SK-MEL-5 (cell line): ENCODE results near the gene SPTA1. TPM values are rescaled to one million over a fixed set of nuclear protein-coding genes. Genes with fewer than 3 reads are reported as not detected.

ENCODE experiments used
- DNase-seq: peaks from one replicate; pipeline ENCODE4 v3.0.0-alpha.2; 2016; ENCODE audit warnings: low read depth, low spot score
- in situ Hi-C: cut with HindIII; loops from 2 replicates; pipeline ENCODE4 v1.10.0; 2016; ENCODE audit warnings: low sequenced_read_pairs, high pct_unique_total_duplicates, low pct_unique_long_range_greater_than_20kb
- total RNA-seq: library from RNA; depleted of rRNA; stranded (reverse); fragments of >200 nt; shearing (Covaris generic); gene quantifications from 2 replicates; pipeline ENCODE4 v1.2.3, GENCODE V29; 2014; rRNA removed

Gene SPTA1
- total RNA-seq, 1 experiment from 2014 or later, result not detected

DNA sequence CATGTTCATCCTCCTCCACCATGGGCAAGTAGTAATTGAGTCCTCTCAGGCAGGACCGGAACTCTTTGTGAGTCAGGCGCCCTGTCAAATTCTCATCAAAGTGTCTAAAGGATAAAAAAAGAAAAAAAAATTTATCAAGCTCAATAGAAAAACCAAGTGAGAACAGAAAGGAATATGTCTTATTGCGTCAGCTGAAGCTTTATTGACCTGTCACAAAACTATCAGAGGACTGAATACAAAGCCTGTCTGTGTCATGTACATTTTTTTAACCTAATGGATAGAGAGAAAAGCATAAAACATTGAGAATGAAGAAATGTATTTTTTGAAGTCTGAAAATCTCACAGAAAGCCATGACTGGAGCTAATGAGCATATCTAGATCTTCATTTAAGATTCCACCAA lies 72.8 kb downstream of the SPTA1 start:
- in situ Hi-C loops, result no loop called here
- no peak for DNase-seq

- in situ Hi-C loops, result no loop called here
- no peak for DNase-seq
Observed at GRCh38 chr1:158611916-158612315, 74.6 kb downstream of the SPTA1 start.

GRCh38 chr1:158607296-158607695 lies 79.2 kb downstream of the SPTA1 start:
- in situ Hi-C loops, result no loop called here
- no peak for DNase-seq

DNA sequence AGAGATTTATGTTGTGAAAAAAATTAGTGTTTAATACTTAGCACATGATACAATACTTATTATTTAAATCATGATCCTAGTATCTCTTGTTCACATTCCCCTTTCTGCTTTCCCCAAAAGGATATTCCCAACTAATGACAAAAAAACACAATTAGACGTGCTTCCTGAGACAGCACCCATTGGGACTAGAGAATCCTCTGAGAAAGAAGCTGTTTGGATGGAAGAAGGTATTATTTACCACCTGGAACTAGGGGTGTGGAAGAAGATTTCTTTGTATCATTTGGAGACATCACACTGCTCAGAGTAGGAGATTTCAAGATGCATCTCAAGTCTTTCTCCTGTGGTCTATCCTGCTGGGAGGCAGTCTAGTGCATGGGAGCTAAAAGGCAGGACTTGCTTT lies 81.5 kb downstream of the SPTA1 start, which contains the start of gene OR10Z1:
OR10Z1 (plus strand) TSS at position 301 of the 400 bp plus-strand sequence. CDS start 1,171 bp downstream, outside the sequence.
- in situ Hi-C loops, result no loop called here
- no peak for DNase-seq

DNA sequence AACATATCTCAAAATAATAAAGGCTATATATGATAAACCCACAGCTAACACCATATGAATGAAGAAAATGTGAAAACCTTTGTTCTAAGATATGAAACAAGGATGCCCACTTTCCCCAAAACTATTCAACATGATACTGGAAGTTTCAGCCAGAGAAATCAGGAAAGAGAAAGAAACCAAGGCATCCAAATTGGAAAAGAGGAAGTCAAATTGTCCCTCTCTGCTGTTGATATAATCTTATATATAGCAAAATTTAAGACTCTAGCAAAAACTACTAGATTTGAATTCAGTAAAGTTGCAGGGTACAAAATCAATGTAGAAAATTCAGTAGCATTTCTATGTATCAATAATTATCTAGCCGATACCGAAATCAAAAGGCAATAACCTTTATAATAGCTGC lies 85.8 kb downstream of the SPTA1 start:
- in situ Hi-C loops, result no loop called here
- no peak for DNase-seq

DNA sequence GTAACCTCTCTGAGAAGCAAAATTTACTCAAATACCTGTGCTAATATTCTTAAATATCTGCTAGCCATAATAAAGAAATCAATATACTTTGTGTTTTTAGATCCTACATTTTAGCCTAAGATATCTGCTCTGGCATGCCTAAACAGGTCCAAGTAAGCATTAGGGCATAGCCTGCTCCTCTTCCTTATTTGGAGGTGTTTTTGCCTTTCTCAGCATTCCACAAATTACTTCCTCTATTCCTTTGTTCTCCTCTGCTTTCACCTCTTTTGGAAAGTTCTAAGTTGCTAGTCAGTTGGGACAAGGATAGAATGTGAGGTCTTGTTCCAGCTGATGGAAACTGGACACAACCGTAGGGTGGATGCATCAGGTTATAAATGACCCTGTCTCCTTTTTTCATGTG lies 99.6 kb downstream of the SPTA1 start:
- in situ Hi-C loops, result no loop called here
- DNase-seq, result no peak

DNA sequence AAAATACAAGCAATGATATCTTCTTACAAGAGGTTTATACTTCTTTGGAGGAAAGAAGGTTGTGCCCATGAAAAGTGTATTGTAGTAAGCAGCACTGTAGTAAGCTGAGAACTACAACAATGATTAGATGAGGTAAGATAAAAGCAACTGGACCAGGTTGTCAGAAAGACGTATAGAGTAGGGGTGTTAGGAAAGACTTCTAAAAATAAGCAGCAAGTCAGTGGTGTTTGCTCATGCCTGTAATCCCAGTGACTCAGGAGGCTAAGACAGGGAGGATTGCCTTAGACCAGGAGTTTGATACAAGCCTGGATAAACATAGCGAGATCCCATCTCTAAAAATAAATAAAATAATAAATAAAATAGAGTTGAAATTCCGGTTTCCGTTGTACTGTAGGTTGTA lies 102.6 kb downstream of the SPTA1 start:
- in situ Hi-C loops, result no loop called here
- DNase-seq, result no peak

- in situ Hi-C loops, result no loop called here
- no peak for DNase-seq
Observed at GRCh38 chr1:158579733-158580132, 106.8 kb downstream of the SPTA1 start, which contains the start of gene OR10X1. TSS of gene OR10X1 (minus strand) at chr1:158579899. CDS start at chr1:158579899, 0 bp downstream.

GRCh38 chr1:158577561-158577960 lies 109.0 kb downstream of the SPTA1 start:
- in situ Hi-C loops, result no loop called here
- no peak for DNase-seq

- no peak for DNase-seq
- in situ Hi-C loops, result no loop called here
Observed at GRCh38 chr1:158572226-158572625, 114.3 kb downstream of the SPTA1 start.

DNA sequence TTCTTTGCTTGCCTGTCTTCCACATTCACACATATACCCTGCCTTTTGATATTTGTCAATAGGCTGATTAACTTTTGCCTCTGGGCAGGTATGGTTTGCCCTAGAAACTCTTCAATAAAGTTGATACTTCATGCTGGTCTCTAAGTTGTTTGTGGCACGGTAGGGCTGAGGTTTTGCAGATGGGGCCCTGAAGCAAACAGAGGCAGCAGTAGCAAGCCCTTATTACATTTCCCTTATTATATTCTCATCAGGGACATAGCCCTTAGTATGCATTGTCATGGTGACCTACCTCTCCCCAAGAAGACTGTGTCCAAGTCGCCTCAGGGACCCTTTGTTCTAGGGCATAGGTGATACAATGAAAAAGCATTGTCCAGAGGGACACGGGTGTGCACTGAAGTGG lies 116.0 kb downstream of the SPTA1 start, which contains the start of gene OR6P1:
OR6P1 (minus strand) TSS at position 101 of the 400 bp plus-strand sequence. CDS start 6,976 bp downstream, outside the sequence.
- DNase-seq, result no peak
- in situ Hi-C loops, result no loop called here

DNA sequence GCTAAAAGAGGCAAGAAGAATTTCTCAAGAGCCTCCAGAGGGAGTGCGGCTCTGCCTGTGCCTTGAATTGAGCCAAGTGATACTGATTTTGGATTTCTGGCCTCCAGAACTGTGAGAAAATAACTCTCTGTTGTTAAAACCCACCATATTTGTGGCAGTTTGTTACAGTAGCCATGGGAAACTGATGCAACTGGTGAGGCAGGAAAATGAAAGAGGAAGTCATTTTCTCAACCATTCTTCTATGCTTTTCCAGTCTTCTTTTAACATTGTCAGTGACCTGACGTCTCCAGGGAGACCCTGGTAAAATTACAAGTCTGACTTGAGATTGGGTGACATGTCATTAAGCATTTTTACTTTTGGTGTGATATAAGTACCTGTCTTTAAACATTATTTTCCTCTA lies 121.9 kb downstream of the SPTA1 start:
- in situ Hi-C loops, result no loop called here
- no peak for DNase-seq

- in situ Hi-C loops, result no loop called here
Observed at GRCh38 chr1:158563853-158564252, 122.7 kb downstream of the SPTA1 start.

More at GRCh38 chr1:158563853-158564252, 122.7 kb downstream of the SPTA1 start:
- DNase-seq, result no peak

Other genes starting within 250 kb of the SPTA1 start
- gene OR10K1, start 224.9 kb downstream of the SPTA1 start, total RNA-seq, result not detected in 2 replicates
- not detected in 2 replicates for gene OR10R2, start 214.5 kb downstream of the SPTA1 start, total RNA-seq
- not detected in 2 replicates for gene OR6Y1, start 132.3 kb downstream of the SPTA1 start, total RNA-seq
- not detected in 2 replicates for gene OR6P1, start 116.1 kb downstream of the SPTA1 start, total RNA-seq
- gene OR10X1, start 106.8 kb downstream of the SPTA1 start, total RNA-seq, result not detected in 2 replicates
- gene OR10Z1, start 81.4 kb downstream of the SPTA1 start, total RNA-seq, result not detected in 2 replicates
- gene OR6K2, start 13.9 kb upstream of the SPTA1 start, total RNA-seq, result not detected in 2 replicates
- gene OR6K3, start 34.0 kb upstream of the SPTA1 start, total RNA-seq, result not detected in 2 replicates
- gene OR6K6, start 68.0 kb upstream of the SPTA1 start, total RNA-seq, result not detected in 2 replicates
- not detected in 2 replicates for gene OR6N1, start 85.5 kb upstream of the SPTA1 start, total RNA-seq
- gene OR6N2, start 94.5 kb upstream of the SPTA1 start, total RNA-seq, result not detected in 2 replicates
- gene MNDA, start 144.6 kb upstream of the SPTA1 start, total RNA-seq, result not detected in 2 replicates
- gene PYHIN1, start 244.8 kb upstream of the SPTA1 start, total RNA-seq, result not detected in 2 replicates